GM12878 (cell line): Measurements from ENCODE around the gene ARHGEF7. TPM values are rescaled to one million over a fixed set of nuclear protein-coding genes. Genes with fewer than 3 reads are reported as not detected.

ENCODE experiments used
- ATAC-seq: fragments of 200-7000 bp; cut with Tn5 transposase; 3 replicates; pipeline ENCODE4 v1.9.1; 2020; ENCODE audit warnings: mild to moderate bottlenecking, moderate library complexity
- BruUV-seq: library from RNA; stranded (reverse); fragments of 400-500 nt; replicated peaks from 2 replicates; lab custom pipeline; 2021; lab: Mats Ljungman, UMichigan
- CTCF ChIA-PET: fragments of 300-600 bp; sonication (Branson Sonifier 250); formaldehyde crosslinking; extraction: SDS; loops from one replicate; lab custom pipeline; 2021; ENCODE audit warnings: inconsistent platforms; lab: Yijun Ruan, JAX
- POLR2A ChIA-PET: fragments of 350-600 bp; formaldehyde crosslinking; extraction: SDS; loops from one replicate; lab custom pipeline; 2021; ENCODE audit warnings: inconsistent platforms; lab: Charles Lee
- RAD21 ChIA-PET: fragments of 300-600 bp; sonication (Branson Sonifier 250); formaldehyde crosslinking; loops from one replicate; lab custom pipeline; 2023; ENCODE audit warnings: antibody characterized with exemption; ENCODE audit not compliant: unreplicated experiment; lab: Charles Lee
- SMC1A ChIA-PET: fragments of 300-600 bp; sonication (Branson Sonifier 250); formaldehyde crosslinking; loops from one replicate; lab custom pipeline; 2023; ENCODE audit not compliant: unreplicated experiment, uncharacterized antibody; lab: Charles Lee
- DNase-seq: peaks from one replicate; pipeline ENCODE4 v3.0.0-alpha.2; 2011; ENCODE audit warnings: low read depth, low spot score
- FAIRE-seq: peaks from 3 replicates; lab custom pipeline; 2011; peaks lifted over from hg19 to GRCh38; lab: Jason Lieb, UNC
- H2AFZ ChIP-seq: 2 replicates; pipeline ENCODE4 v1.6.0; 2011; ENCODE audit warnings: low read depth, low read length, control low read depth; ENCODE audit not compliant: control insufficient read depth
- H3K27ac ChIP-seq: 2 replicates; pipeline ENCODE4 v1.5.1; 2011; ENCODE audit warnings: control low read depth; ENCODE audit not compliant: control insufficient read depth, insufficient read depth
- H3K27me3 ChIP-seq, 2 experiments: replicated peaks in 1 of 2; 2 replicates each; pipeline versions ENCODE4 v1.6.0 to v1.6.1; 2011; ENCODE audit warnings: low read length in 1 of 2; ENCODE audit not compliant: control insufficient read depth in 2 of 2, insufficient read depth in 2 of 2
- H3K36me3 ChIP-seq, 2 experiments: 2 replicates each; pipeline ENCODE4 v1.5.1; 2011; ENCODE audit warnings: low read length in 1 of 2; ENCODE audit not compliant: control insufficient read depth in 2 of 2, insufficient read depth in 2 of 2
- H3K4me1 ChIP-seq: 2 replicates; pipeline ENCODE4 v1.6.1; 2011; ENCODE audit warnings: mild to moderate bottlenecking, low read length, moderate library complexity, mixed read lengths; ENCODE audit not compliant: control insufficient read depth, insufficient read depth
- H3K4me2 ChIP-seq: 2 replicates; pipeline ENCODE4 v1.6.0; 2011; ENCODE audit warnings: control low read depth; ENCODE audit not compliant: control insufficient read depth, insufficient read depth
- H3K4me3 ChIP-seq: fragments of 200-600 bp; sonication (generic); 2 replicates; pipeline ENCODE4 v1.5.1; 2016
- H3K79me2 ChIP-seq: 2 replicates; pipeline ENCODE4 v1.6.0; 2011; ENCODE audit warnings: low read length; ENCODE audit not compliant: control insufficient read depth, insufficient read depth
- H3K9ac ChIP-seq: 2 replicates; pipeline ENCODE4 v1.8.0; 2011; ENCODE audit warnings: low read length, control low read depth, mixed read lengths; ENCODE audit not compliant: control insufficient read depth, insufficient read depth
- H3K9me3 ChIP-seq: replicated peaks from 3 replicates; pipeline ENCODE4 v1.5.1; 2011; ENCODE audit warnings: mild to moderate bottlenecking, low read length; ENCODE audit not compliant: control insufficient read depth, insufficient read depth
- H4K20me1 ChIP-seq: 2 replicates; pipeline ENCODE4 v1.6.0; 2011; ENCODE audit not compliant: control insufficient read depth, insufficient read depth
- BHLHE40 ChIP-seq, 2 experiments: fragments of 450-650 bp in 1 of 2; IDR thresholded peaks; 2 replicates each; pipeline ENCODE4 v1.6.1; 2011 to 2017; ENCODE audit warnings: low read depth in 2 of 2, borderline replicate concordance in 1 of 2, improper control_type of control experiment in 1 of 2, low read length in 1 of 2, mild to moderate bottlenecking in 1 of 2
- CEBPB ChIP-seq, 2 experiments: fragments of 150-350 bp in 1 of 2; IDR thresholded peaks; 2 replicates each; pipeline ENCODE4 v1.6.1; 2012 to 2014; ENCODE audit warnings: low read depth in 2 of 2, low read length in 2 of 2, borderline replicate concordance in 1 of 2, inconsistent platforms in 1 of 2
- EZH2 ChIP-seq: IDR thresholded peaks from 2 replicates; pipeline ENCODE4 v1.6.1; 2012; ENCODE audit warnings: low read depth, mild to moderate bottlenecking, control low read depth, inconsistent platforms, low read length, borderline replicate concordance; ENCODE audit not compliant: control insufficient read depth
- PAX8 ChIP-seq: fragments of 450-650 bp; IDR thresholded peaks from 2 replicates; pipeline ENCODE4 v1.6.1; 2017; ENCODE audit warnings: mild to moderate bottlenecking, moderate library complexity
- POLR2AphosphoS5 ChIP-seq: IDR thresholded peaks from 2 replicates; pipeline ENCODE4 v1.6.1; 2011; ENCODE audit warnings: mild to moderate bottlenecking, low read length, inconsistent platforms
- RELA ChIP-seq: fragments of 450-650 bp; IDR thresholded peaks from 2 replicates; pipeline ENCODE4 v1.8.0; 2014; ENCODE audit warnings: borderline replicate concordance; ENCODE audit not compliant: partially characterized antibody
- STAT1 ChIP-seq: fragments of 450-650 bp; conservative IDR thresholded peaks from 2 replicates; pipeline ENCODE4 v1.6.1; 2014; ENCODE audit warnings: antibody characterized with exemption, mild to moderate bottlenecking
- ZNF207 ChIP-seq: fragments of 450-650 bp; IDR thresholded peaks from 2 replicates; pipeline ENCODE4 v1.6.1; 2014; ENCODE audit warnings: antibody characterized with exemption, mild to moderate bottlenecking, borderline replicate concordance
- ZZZ3 ChIP-seq: IDR thresholded peaks from 2 replicates; pipeline ENCODE4 v1.6.1; 2011; ENCODE audit warnings: low read depth; ENCODE audit not compliant: control insufficient read depth, insufficient read length
- WGBS: methylation state at CpG from one replicate; pipeline ENCODE4 v1.1.6; 2016; ENCODE audit warnings: low lambda C conversion rate; ENCODE audit not compliant: insufficient replicate concordance, insufficient coverage; ENCODE audit errors: missing lambda C conversion rate; 5-methylcytosine and 5-hydroxymethylcytosine counted together
- in situ Hi-C: fragments of 300-500 bp; cut with MboI; formaldehyde crosslinking; loops from 9 replicates; pipeline ENCODE4 v1.14.3; 2018; ENCODE audit warnings: mixed read lengths
- intact Hi-C: fragments of 100-400 bp; cut with micrococcal nuclease; formaldehyde crosslinking; loops from one replicate; pipeline ENCODE4 v1.14.2; 2022; ENCODE audit not compliant: unreplicated experiment
- polyA plus RNA-seq, 11 experiments: library from polyadenylated mRNA; depleted of rRNA in 4 of 11; unstranded in 6 of 11; stranded (reverse) in 5 of 11; fragments of >200 nt; fragmentation: Nextera tagmentation in 4 of 11; fragmentation: Illumina TruSeq in 1 of 11; extraction: Ambion mirVana in 4 of 11; extraction: Trizol in 1 of 11; gene quantifications; 1 replicate in 1 of 11; 2 replicates in 10 of 11; pipeline versions ENCODE4 v1.2.1 to v1.2.3, GENCODE V29; 2011 to 2016; ENCODE audit warnings: inconsistent platforms in 2 of 11, missing spikeins in 2 of 11, low read depth in 1 of 11
- total RNA-seq, 4 experiments: library from RNA; depleted of rRNA in 3 of 4; stranded (reverse); fragments of >200 nt in 3 of 4; fragmentation: Illumina TruSeq in 1 of 4; extraction: Trizol in 1 of 4; gene quantifications; 2 replicates each; pipeline versions ENCODE4 v1.2.1 to v1.2.3, GENCODE V29; 2013 to 2021
- TF ChIP-seq, protein P1 (sequence below): fragments of 450-650 bp; conservative IDR thresholded peaks from 2 replicates; pipeline ENCODE4 v1.6.1; 2017; ENCODE audit warnings: mild to moderate bottlenecking, moderate library complexity

The ARHGEF7 gene
- total and polyA plus RNA-seq, 10 of the 15 experiments (the other 5 are each of a cell fraction or from before 2014, with no cell fraction given) = 4.7 to 65.5 (median 36.6) TPM

DNA sequence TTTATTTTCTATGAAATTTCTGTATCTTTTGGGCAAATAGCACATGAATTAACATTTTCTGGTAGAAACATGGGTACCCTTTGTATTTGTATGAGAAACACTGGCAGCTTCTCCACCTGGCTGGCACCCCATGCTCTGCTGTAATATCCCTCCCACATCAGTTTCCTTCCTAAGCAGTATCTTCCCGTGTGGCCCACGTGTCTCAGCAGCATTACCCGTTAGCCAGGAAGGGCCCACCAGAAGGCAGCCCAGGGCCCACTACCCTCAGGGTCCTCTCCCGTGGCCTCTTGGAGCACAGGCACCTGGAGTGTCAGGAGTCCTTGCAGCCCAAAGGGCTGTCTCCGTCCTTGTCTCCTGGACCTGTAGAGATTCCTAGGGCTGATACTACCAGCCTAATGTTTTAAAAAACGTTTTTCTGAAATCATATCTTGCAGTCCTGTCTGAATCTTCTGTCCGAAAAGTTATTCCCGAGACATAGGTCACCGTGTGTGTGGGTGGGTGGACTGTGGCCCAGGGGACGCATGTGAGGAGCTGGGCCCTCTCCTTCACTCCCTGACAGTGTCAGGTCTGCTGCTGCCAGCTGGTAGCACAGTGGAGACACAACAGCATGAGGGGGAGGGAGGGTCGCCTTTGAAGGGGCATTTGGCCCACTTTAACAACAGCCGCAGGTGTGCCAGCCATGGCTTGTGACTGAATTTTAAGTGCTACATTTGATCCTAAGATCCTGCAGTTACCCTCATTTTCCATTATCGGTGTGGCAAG lies 183.3 kb downstream of the ARHGEF7 start:
- peaks cover 8 to 33% of the 10 kb centered on the region in 2 experiments for H3K36me3 ChIP-seq
- H3K9ac ChIP-seq = no peak overlapping the region
- no peak overlapping the region for H2AFZ ChIP-seq
- intact Hi-C loops (no loop called here), in situ Hi-C loops (no loop called here)
- no peaks in the 10 kb centered on the region for H4K20me1 ChIP-seq
- no peak for ATAC-seq
- ChIA-PET POLR2A (no interaction called here), SMC1A (no interaction called here), CTCF (interaction anchor here (0.9 kb wide), 1 partner anchor 12 kb away, joined by 3 read pairs; no protein-coding TSS in a partner anchor), RAD21 (no interaction called here)
- H3K27ac ChIP-seq = no peak overlapping the region
- TF ChIP-seq PAX8 = no peak
- no peak for TF ChIP-seq EZH2
- TF ChIP-seq RELA = no peak
- WGBS = 85% methylated on average over 13 of the region's 13 CpGs
- H3K79me2 ChIP-seq = no peaks in the 10 kb centered on the region
- H3K9me3 ChIP-seq = no peaks in the 10 kb centered on the region
- no peak overlapping the region for H3K4me2 ChIP-seq
- H3K4me3 ChIP-seq = no peak overlapping the region
- BruUV-seq = no TSS peak
- H3K27me3 ChIP-seq = no peaks in the 10 kb centered on the region
- DNase-seq = no peak
- H3K4me1 ChIP-seq = peaks cover 8% of the 10 kb centered on the region
- FAIRE-seq = no peak

DNA sequence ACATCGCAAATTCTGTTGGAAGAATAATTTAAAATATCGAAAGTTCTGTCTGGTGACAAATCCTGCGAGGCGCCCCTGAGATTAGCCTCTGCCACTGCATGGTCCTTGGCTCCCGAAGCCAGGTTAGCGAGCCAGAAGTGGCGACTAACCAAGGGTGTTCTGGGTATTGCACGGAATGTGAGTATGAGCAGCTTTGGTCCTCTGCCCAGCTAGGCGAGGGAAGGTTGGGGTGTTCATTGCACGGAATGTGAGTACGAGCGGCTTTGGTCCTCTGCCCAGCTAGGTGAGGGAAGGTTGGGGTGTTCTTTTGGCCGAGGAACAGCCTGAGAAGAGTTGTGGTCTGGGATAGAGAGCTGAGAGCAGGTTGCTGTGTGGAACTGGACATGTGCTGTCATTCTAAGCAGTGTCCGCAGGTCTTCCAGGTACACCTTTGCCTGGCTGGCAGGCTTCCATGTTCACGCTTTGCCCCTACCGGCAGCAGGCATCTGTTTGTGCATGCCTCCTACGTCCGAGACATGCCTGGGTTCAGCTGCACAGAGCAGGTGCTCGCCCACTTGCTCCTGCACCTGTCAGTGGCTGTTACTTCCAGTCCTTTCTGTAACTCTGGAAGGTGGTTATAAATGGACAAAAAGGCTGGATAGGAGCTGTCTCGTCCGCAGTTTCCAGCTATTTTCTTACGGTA lies 187.1 kb downstream of the ARHGEF7 start:
- H3K36me3 ChIP-seq = peaks cover 13 to 46% of the 10 kb centered on the region in 2 experiments
- no TSS peak for BruUV-seq
- SMC1A ChIA-PET = no interaction called here

More for the DNA sequence above, 187.1 kb downstream of the ARHGEF7 start:
- ChIA-PET RAD21 (interaction anchor here (0.8 to 0.9 kb wide), 2 partner anchors 76 to 235 kb away, joined by 3 read pairs; no protein-coding TSS in a partner anchor), CTCF (no interaction called here), POLR2A (no interaction called here)
- Histone ChIP-seq H2AFZ (no peak overlapping the region), H3K27ac (no peak overlapping the region), H3K4me2 (no peak overlapping the region), H3K9me3 (no peaks in the 10 kb centered on the region), H3K4me1 (peaks cover 19% of the 10 kb centered on the region), H3K4me3 (no peak overlapping the region), H3K9ac (no peak overlapping the region), H4K20me1 (no peaks in the 10 kb centered on the region), H3K27me3 (no peaks in the 10 kb centered on the region), H3K79me2 (no peaks in the 10 kb centered on the region)
- FAIRE-seq (no peak), DNase-seq (no peak), ATAC-seq (no peak)
- intact Hi-C loops = no loop called here
- in situ Hi-C loops = no loop called here
- WGBS = 93% methylated on average over 22 of the region's 22 CpGs
- no peak for TF ChIP-seq ZZZ3
- no peak for TF ChIP-seq BHLHE40 (IDR thresholded peaks at IDR 0.05; ENCODE audit: borderline replicate concordance in 1 of 2, low read depth in 2 of 2, low read length in 1 of 2)
- no peak for TF ChIP-seq STAT1
- TF ChIP-seq ZNF207 = no peak
- TF ChIP-seq, protein P1, sequence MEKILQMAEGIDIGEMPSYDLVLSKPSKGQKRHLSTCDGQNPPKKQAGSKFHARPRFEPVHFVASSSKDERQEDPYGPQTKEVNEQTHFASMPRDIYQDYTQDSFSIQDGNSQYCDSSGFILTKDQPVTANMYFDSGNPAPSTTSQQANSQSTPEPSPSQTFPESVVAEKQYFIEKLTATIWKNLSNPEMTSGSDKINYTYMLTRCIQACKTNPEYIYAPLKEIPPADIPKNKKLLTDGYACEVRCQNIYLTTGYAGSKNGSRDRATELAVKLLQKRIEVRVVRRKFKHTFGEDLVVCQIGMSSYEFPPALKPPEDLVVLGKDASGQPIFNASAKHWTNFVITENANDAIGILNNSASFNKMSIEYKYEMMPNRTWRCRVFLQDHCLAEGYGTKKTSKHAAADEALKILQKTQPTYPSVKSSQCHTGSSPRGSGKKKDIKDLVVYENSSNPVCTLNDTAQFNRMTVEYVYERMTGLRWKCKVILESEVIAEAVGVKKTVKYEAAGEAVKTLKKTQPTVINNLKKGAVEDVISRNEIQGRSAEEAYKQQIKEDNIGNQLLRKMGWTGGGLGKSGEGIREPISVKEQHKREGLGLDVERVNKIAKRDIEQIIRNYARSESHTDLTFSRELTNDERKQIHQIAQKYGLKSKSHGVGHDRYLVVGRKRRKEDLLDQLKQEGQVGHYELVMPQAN = no peak
- no peak for TF ChIP-seq CEBPB (IDR thresholded peaks at IDR 0.05; ENCODE audit: borderline replicate concordance in 1 of 2, low read depth in 2 of 2, low read length in 2 of 2)
- TF ChIP-seq POLR2AphosphoS5 = no peak
